ENCODE data around the gene FAM20C. TPM values are rescaled to one million over a fixed set of nuclear protein-coding genes. Genes with fewer than 3 reads are reported as not detected.

FAM20C gene
- total RNA-seq, 1 experiment from 2014 or later: 62.6 TPM

- H2BK5ac ChIP-seq (ENCODE audit: insufficient read length, low read length): no peak overlapping the region
- H4K20me1 ChIP-seq (ENCODE audit: control insufficient read depth, insufficient read depth, insufficient read length): no peaks in the 10 kb centered on the region
- H3K4me1 ChIP-seq (ENCODE audit: insufficient read depth, low read length): no peaks in the 10 kb centered on the region
- H3K4me2 ChIP-seq (ENCODE audit: insufficient read depth, insufficient read length, low read length): no peak overlapping the region
- Mint-ChIP-seq H3K4me1 (no peaks in the 10 kb centered on the region), H3K27me3 (ENCODE audit: low read depth) (peaks cover 64% of the 10 kb centered on the region), H3K9me3 (peaks cover 8 to 20% of the 10 kb centered on the region in 2 experiments), H3K27ac (no peak overlapping the region), H3K4me3 (no peak overlapping the region), H3K36me3 (ENCODE audit: insufficient read depth in 1 of 3, low read depth in 3 of 3) (no peaks in the 10 kb centered on the region; a peak in 2 of 7 replicates)
- no peaks in the 10 kb centered on the region for H3K79me2 ChIP-seq (ENCODE audit: insufficient read depth, low read length)
- no peak overlapping the region for H3T11ph ChIP-seq (ENCODE audit: low read length)
- H4K5ac ChIP-seq (ENCODE audit: insufficient read length, low read depth, low read length): no peak overlapping the region
- no peak overlapping the region for H3K56ac ChIP-seq (ENCODE audit: insufficient read length, low read depth, low read length)
- no peaks in the 10 kb centered on the region for H3K79me1 ChIP-seq (ENCODE audit: insufficient read depth, low read depth, low read length, poor library complexity, severe bottlenecking)
- no peaks in the 10 kb centered on the region for H3K9me3 ChIP-seq (ENCODE audit: control insufficient read depth, low read depth, low read length)
- TF ChIP-seq CTCF (conservative IDR thresholded peaks at IDR 0.05): no peak
- no peak overlapping the region for H2BK12ac ChIP-seq (ENCODE audit: insufficient read length, low read depth, low read length)
- no peak overlapping the region for H2BK120ac ChIP-seq (ENCODE audit: low read depth, low read length, poor library complexity, severe bottlenecking)
- H4K91ac ChIP-seq (ENCODE audit: insufficient read length, low read depth, low read length): no peak overlapping the region
- peaks cover 8% of the 10 kb centered on the region for H3K23me2 ChIP-seq (ENCODE audit: insufficient read length, low read depth, low read length, poor library complexity, severe bottlenecking)
- no peak overlapping the region for H3K14ac ChIP-seq (ENCODE audit: insufficient read depth, low read length)
- no peak overlapping the region for H3K9ac ChIP-seq (ENCODE audit: extremely low read depth, insufficient read length, low read length)
- H3K18ac ChIP-seq (ENCODE audit: insufficient read length, low read depth, low read length): no peak overlapping the region
- peaks cover 33% of the 10 kb centered on the region for H3K27me3 ChIP-seq (ENCODE audit: insufficient read depth, low read length)
- H3K27ac ChIP-seq (ENCODE audit: insufficient read length, low read depth, low read length): no peak overlapping the region
- no peak overlapping the region for H4K8ac ChIP-seq (replicated peaks; ENCODE audit: insufficient read length, low read depth, low read length)
- no CpG with 5 or more reads among the region's 21 CpGs for WGBS (ENCODE audit: extremely low coverage, insufficient read length, low lambda C conversion rate)
- no peak overlapping the region for H2BK15ac ChIP-seq (ENCODE audit: low read depth, low read length)
- no peak overlapping the region for H2AK5ac ChIP-seq (ENCODE audit: insufficient read length, low read length)
- H3K4ac ChIP-seq (ENCODE audit: low read depth, low read length): no peak overlapping the region
- no peak overlapping the region for H2BK20ac ChIP-seq (ENCODE audit: low read depth, low read length, poor library complexity, severe bottlenecking)
- no peak overlapping the region for H3K23ac ChIP-seq (ENCODE audit: insufficient read length, low read depth, low read length)
- DNase-seq: no peak
- no peak overlapping the region for H2AFZ ChIP-seq (ENCODE audit: low read length)
These were observed 99.2 kb downstream of the FAM20C start for GRCh38 chr7:291373-292092.
